K562 (cell line): ENCODE data around the gene IPO9. TPM values are rescaled to one million over a fixed set of nuclear protein-coding genes. Genes with fewer than 3 reads are reported as not detected.

ENCODE experiments used
- ARID2 ChIP-seq: fragments of 450-650 bp; IDR thresholded peaks from 2 replicates; pipeline ENCODE4 v1.6.1; 2017; ENCODE audit warnings: antibody characterized with exemption, mild to moderate bottlenecking
- C11orf30 ChIP-seq: fragments of 450-650 bp; IDR thresholded peaks from 2 replicates; pipeline ENCODE4 v1.6.1; 2016; ENCODE audit warnings: low read depth, mild to moderate bottlenecking
- CXXC5 ChIP-seq: fragments of 250-450 bp; sonication (Bioruptor Pico); IDR thresholded peaks from 2 replicates; pipeline ENCODE4 v1.8.0; 2022; ENCODE audit warnings: inconsistent platforms, mild to moderate bottlenecking, moderate library complexity
- EGR1 ChIP-seq: fragments of 450-650 bp; conservative IDR thresholded peaks from 2 replicates; pipeline ENCODE4 v1.6.1; 2017; ENCODE audit warnings: mild to moderate bottlenecking
- GATAD2A ChIP-seq: fragments of 450-650 bp; IDR thresholded peaks from 2 replicates; pipeline ENCODE4 v1.6.1; 2017
- HDAC1 ChIP-seq, 2 experiments: fragments of 450-650 bp; IDR thresholded peaks; 2 replicates each; pipeline ENCODE4 v1.6.1; 2016 to 2017; ENCODE audit warnings: inconsistent platforms in 1 of 2, mild to moderate bottlenecking in 1 of 2, moderate library complexity in 1 of 2
- HDGF ChIP-seq: fragments of 450-650 bp; IDR thresholded peaks from 2 replicates; pipeline ENCODE4 v1.6.1; 2016
- MAFK ChIP-seq: IDR thresholded peaks from 2 replicates; pipeline ENCODE4 v1.6.1; 2011; ENCODE audit warnings: low read length, improper control_type of control experiment
- MTA2 ChIP-seq: fragments of 450-650 bp; IDR thresholded peaks from 2 replicates; pipeline ENCODE4 v1.6.1; 2016; ENCODE audit warnings: low read depth
- MYNN ChIP-seq, 2 experiments: sonication (generic); formaldehyde crosslinking in 1 of 2; IDR thresholded peaks; 2 replicates each; pipeline versions ENCODE4 v1.5.0 to v1.6.1; 2016 to 2020; ENCODE audit warnings: antibody characterized with exemption in 1 of 2, missing genetic modification reagents in 1 of 2
- NR4A1 ChIP-seq, 2 experiments: fragments of 250-450 bp in 1 of 2; fragments of 450-650 bp in 1 of 2; sonication (Bioruptor Pico) in 1 of 2; IDR thresholded peaks; 2 replicates each; pipeline versions ENCODE4 v1.4.0 to v1.6.1; 2016 to 2020; ENCODE audit warnings: mild to moderate bottlenecking in 2 of 2, missing compliant biosample characterization in 1 of 2, missing genetic modification characterization in 1 of 2, moderate library complexity in 1 of 2
- PHB ChIP-seq: fragments of 250-450 bp; sonication (Bioruptor Pico); IDR thresholded peaks from 2 replicates; pipeline ENCODE4 v1.5.0; 2021
- SAFB ChIP-seq: fragments of 200-400 bp; formaldehyde crosslinking; IDR thresholded peaks from 2 replicates; pipeline ENCODE4 v1.6.1; 2017; ENCODE audit warnings: low read depth, low read length, borderline replicate concordance
- SIN3A ChIP-seq, 2 experiments: fragments of 150-350 bp in 1 of 2; IDR thresholded peaks; 2 replicates each; pipeline ENCODE4 v1.6.1; 2011 to 2016; ENCODE audit warnings: borderline replicate concordance in 2 of 2, low read depth in 2 of 2, low read length in 2 of 2, mild to moderate bottlenecking in 2 of 2, moderate library complexity in 2 of 2; ENCODE audit not compliant: control insufficient read depth in 1 of 2
- ZBTB7A ChIP-seq: IDR thresholded peaks from 2 replicates; pipeline ENCODE4 v1.6.1; 2011; ENCODE audit warnings: low read depth, mild to moderate bottlenecking, low read length, moderate library complexity, borderline replicate concordance; ENCODE audit not compliant: control insufficient read depth
- ZNF239 ChIP-seq: fragments of 250-450 bp; sonication (Bioruptor Pico); IDR thresholded peaks from 2 replicates; pipeline ENCODE4 v1.4.0; 2020; ENCODE audit warnings: mild to moderate bottlenecking
- ZNF274 ChIP-seq: IDR thresholded peaks from 2 replicates; pipeline ENCODE4 v1.6.1; 2011; ENCODE audit warnings: low read depth, mild to moderate bottlenecking, low read length, moderate library complexity, borderline replicate concordance
- ZNF316 ChIP-seq: fragments of 450-650 bp; IDR thresholded peaks from 2 replicates; pipeline ENCODE4 v1.6.1; 2016
- ZNF445 ChIP-seq: fragments of 250-450 bp; sonication (Bioruptor Pico); IDR thresholded peaks from 2 replicates; pipeline ENCODE4 v1.4.0; 2020; ENCODE audit warnings: low read depth, mild to moderate bottlenecking, moderate library complexity
- polyA plus RNA-seq, 8 experiments: library from polyadenylated mRNA; depleted of rRNA in 4 of 8; stranded (reverse) in 5 of 8; unstranded in 3 of 8; fragments of >200 nt; fragmentation: Nextera tagmentation in 2 of 8; fragmentation: Illumina TruSeq in 1 of 8; extraction: Ambion mirVana in 2 of 8; extraction: Trizol in 1 of 8; gene quantifications; 2 replicates each; pipeline versions ENCODE4 v1.2.1 to v1.2.3, GENCODE V29; 2011 to 2014; ENCODE audit warnings: inconsistent platforms in 1 of 8, missing spikeins in 1 of 8
- total RNA-seq, 7 experiments: library from RNA; depleted of rRNA in 6 of 7; stranded (reverse); fragments of >200 nt in 6 of 7; fragmentation: Illumina TruSeq in 2 of 7; extraction: Trizol in 2 of 7; gene quantifications; 2 replicates each; pipeline versions ENCODE4 v1.2.1 to v1.2.3, GENCODE V29; 2011 to 2021; ENCODE audit warnings: low replicate concordance in 1 of 7
- TF ChIP-seq, protein P1 (sequence below), 2 experiments: fragments of 450-650 bp in 1 of 2; sonication (generic) in 1 of 2; formaldehyde crosslinking in 1 of 2; IDR thresholded peaks in 1 of 2; conservative IDR thresholded peaks in 1 of 2; 2 replicates each; pipeline versions ENCODE4 v1.6.1 to v1.8.1; 2016 to 2023; ENCODE audit warnings: mild to moderate bottlenecking in 2 of 2, moderate library complexity in 2 of 2, inconsistent platforms in 1 of 2, missing genetic modification reagents in 1 of 2
- TF ChIP-seq, protein P2 (sequence below): sonication (generic); formaldehyde crosslinking; IDR thresholded peaks from 2 replicates; pipeline ENCODE4 v1.8.0; 2022; ENCODE audit warnings: mild to moderate bottlenecking, missing genetic modification reagents
- TF ChIP-seq, protein P3 (sequence below): fragments of 450-650 bp; IDR thresholded peaks from 2 replicates; pipeline ENCODE4 v1.6.1; 2017; ENCODE audit warnings: antibody characterized with exemption, mild to moderate bottlenecking

IPO9 gene
- total and polyA plus RNA-seq, 9 of the 15 experiments (the other 6 are each of a cell fraction or from before 2014, with no cell fraction given): 27.9 to 78.6 (median 43.9) TPM

DNA sequence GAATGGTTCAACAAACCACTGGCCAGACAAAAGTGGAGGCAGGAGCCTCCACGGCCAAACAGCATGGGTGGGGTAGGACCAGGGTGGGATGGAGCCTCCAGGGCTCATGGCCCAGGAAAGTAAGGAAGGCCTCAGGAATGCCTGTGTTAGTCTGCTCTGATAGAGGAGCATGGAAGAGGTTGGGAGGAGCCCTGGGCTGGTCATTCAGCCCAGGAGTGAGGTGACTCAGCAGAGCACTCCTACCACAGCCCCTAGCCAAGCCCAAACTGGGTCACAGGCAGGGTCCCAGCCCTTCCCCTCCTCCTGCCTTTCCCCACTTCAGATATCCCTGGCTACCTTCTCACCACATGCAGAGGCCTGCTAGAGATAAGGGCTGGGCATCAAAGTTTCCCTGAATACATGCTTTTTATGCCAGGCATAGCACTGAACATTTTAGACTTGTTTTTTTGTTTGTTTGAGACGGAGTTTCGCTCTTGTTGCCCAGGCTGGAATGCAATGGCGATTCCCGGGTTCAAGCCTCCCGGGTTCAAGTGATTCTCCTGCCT, 56.6 kb downstream of the IPO9 start (continued):
- TF ChIP-seq ZNF445 (CRISPR knock-in tag) (no peak), SAFB (no peak), CXXC5 (CRISPR knock-in tag) (0 out of 2 replicates have a peak, but pooled peaks have one; percentile 13), HDGF (peak; percentile 61; the same call in 1 of the 2 replicates), C11orf30 (peak; percentile 92), ZNF274 (no peak), PHB (no peak), ZBTB7A (peak; percentile 85; the same call in 1 of the 2 replicates), NR4A1 (CRISPR knock-in tag; IDR thresholded peaks at IDR 0.05) (no peak), NR4A1 (tag; IDR thresholded peaks at IDR 0.05) (0 out of 2 replicates have a peak, but pooled peaks have one; percentile 34), ZNF239 (CRISPR knock-in tag) (no peak), ARID2 (0 out of 2 replicates have a peak, but pooled peaks have one; percentile 21), MAFK (peak; percentile 84), HDAC1 (IDR thresholded peaks at IDR 0.05) (peak in 1 of 2 experiments; percentile 48; a peak in 1 of 4 replicates), SIN3A (IDR thresholded peaks at IDR 0.05; ENCODE audit: borderline replicate concordance in 2 of 2, control insufficient read depth in 1 of 2, low read depth in 2 of 2, low read length in 2 of 2) (0 out of 4 replicates have a peak, but pooled peaks of 1 of the 2 experiments have one; percentile 9), ZNF316 (peak; percentile 88), MTA2 (peak; percentile 39), MYNN (IDR thresholded peaks at IDR 0.05) (peak; percentile 38; the same call in 1 of the 2 replicates), MYNN (CRISPR knock-in tag; IDR thresholded peaks at IDR 0.05) (no peak), EGR1 (no peak), GATAD2A (0 out of 2 replicates have a peak, but pooled peaks have one; percentile 49)
- TF ChIP-seq, protein P1, sequence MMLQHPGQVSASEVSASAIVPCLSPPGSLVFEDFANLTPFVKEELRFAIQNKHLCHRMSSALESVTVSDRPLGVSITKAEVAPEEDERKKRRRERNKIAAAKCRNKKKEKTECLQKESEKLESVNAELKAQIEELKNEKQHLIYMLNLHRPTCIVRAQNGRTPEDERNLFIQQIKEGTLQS (IDR thresholded peaks at IDR 0.05): peak; percentile 60; the same call in 1 of the 2 replicates
- TF ChIP-seq, protein P1 (CRISPR knock-in tag; conservative IDR thresholded peaks at IDR 0.05): no peak
- TF ChIP-seq, protein P2, sequence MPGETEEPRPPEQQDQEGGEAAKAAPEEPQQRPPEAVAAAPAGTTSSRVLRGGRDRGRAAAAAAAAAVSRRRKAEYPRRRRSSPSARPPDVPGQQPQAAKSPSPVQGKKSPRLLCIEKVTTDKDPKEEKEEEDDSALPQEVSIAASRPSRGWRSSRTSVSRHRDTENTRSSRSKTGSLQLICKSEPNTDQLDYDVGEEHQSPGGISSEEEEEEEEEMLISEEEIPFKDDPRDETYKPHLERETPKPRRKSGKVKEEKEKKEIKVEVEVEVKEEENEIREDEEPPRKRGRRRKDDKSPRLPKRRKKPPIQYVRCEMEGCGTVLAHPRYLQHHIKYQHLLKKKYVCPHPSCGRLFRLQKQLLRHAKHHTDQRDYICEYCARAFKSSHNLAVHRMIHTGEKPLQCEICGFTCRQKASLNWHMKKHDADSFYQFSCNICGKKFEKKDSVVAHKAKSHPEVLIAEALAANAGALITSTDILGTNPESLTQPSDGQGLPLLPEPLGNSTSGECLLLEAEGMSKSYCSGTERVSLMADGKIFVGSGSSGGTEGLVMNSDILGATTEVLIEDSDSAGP (CRISPR knock-in tag): no peak
- TF ChIP-seq, protein P3, sequence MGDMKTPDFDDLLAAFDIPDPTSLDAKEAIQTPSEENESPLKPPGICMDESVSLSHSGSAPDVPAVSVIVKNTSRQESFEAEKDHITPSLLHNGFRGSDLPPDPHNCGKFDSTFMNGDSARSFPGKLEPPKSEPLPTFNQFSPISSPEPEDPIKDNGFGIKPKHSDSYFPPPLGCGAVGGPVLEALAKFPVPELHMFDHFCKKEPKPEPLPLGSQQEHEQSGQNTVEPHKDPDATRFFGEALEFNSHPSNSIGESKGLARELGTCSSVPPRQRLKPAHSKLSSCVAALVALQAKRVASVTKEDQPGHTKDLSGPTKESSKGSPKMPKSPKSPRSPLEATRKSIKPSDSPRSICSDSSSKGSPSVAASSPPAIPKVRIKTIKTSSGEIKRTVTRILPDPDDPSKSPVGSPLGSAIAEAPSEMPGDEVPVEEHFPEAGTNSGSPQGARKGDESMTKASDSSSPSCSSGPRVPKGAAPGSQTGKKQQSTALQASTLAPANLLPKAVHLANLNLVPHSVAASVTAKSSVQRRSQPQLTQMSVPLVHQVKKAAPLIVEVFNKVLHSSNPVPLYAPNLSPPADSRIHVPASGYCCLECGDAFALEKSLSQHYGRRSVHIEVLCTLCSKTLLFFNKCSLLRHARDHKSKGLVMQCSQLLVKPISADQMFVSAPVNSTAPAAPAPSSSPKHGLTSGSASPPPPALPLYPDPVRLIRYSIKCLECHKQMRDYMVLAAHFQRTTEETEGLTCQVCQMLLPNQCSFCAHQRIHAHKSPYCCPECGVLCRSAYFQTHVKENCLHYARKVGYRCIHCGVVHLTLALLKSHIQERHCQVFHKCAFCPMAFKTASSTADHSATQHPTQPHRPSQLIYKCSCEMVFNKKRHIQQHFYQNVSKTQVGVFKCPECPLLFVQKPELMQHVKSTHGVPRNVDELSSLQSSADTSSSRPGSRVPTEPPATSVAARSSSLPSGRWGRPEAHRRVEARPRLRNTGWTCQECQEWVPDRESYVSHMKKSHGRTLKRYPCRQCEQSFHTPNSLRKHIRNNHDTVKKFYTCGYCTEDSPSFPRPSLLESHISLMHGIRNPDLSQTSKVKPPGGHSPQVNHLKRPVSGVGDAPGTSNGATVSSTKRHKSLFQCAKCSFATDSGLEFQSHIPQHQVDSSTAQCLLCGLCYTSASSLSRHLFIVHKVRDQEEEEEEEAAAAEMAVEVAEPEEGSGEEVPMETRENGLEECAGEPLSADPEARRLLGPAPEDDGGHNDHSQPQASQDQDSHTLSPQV: peak; percentile 72
